NCI-H1436 (cell line): ENCODE results near the gene NCAPG2.
"Not testable (repeated sequence)": the region's sequence is repeated elsewhere in the genome, so short reads cannot be mapped to it uniquely, and the experiment has no call there.

Experiments
- DNase-seq: peaks from one replicate; lab custom pipeline; 2025; lab: John Stamatoyannopoulos, UW

Gene NCAPG2

DNA sequence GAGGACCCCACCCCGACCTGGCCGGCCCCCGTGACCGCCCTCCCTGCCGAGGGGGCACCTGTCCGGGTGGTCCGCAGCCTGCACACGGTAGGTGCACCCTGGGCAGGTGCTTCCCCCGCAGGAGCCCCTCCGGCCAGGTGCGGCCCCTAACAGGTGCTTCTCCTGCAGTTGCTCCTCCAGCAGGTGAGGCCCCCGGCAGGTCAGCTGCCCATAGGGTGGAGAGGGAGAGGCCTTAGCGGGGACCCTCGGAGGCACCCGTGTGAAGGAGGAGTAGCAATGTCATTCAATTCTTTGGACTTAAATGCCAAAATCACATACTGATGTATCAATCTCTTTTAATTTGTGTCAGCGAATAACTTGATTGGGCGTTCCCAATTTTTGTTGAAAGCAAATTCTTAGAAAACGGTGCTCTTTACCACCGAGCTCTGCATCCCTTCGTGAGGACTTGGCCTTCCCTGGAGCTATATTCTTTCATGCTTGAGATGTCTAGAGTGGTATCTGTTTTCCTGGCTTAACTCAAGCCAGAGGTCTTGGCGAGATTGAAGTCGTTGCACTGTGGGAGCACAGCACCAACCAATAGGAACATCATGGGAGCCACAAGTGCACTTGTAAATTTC is 738 bp upstream of the NCAPG2 start:
- DNase-seq = no peak

DNA sequence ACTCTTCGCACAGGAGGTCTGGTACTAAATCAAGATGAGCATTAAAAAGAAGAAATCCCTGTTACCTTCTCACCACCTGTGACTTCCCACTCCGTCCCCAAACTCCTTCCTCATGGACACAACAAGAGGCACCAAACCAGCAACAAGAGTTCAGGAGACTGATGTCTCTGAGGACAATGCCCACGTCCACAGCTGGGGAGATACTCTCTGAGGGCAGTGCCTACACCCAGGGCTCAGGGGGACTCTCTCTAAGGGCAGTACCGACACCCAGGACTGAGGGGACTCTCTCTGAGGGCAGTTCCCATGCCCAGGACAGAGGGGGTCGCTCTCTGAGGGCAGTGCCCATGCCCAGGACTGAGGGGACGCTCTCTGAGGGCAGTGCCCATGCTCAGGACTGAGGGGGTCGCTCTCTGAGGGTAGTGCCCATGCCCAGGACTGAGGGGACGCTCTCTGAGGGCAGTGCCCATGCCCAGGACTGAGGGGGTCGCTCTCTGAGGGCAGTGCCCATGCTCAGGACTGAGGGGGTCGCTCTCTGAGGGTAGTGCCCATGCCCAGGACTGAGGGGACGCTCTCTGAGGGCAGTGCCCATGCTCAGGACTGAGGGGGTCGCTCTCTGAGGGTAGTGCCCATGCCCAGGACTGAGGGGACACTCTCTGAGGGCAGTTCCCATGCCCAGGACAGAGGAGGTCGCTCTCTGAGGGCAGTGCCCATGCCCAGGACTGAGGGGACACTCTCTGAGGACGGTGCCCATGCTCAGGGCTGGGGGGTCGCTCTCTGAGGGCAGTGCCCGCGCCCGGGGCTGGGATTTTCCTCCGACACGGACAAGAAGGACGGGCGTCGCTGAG is 703 bp downstream of the NCAPG2 start:
- DNase-seq = peak; percentile 3

DNA sequence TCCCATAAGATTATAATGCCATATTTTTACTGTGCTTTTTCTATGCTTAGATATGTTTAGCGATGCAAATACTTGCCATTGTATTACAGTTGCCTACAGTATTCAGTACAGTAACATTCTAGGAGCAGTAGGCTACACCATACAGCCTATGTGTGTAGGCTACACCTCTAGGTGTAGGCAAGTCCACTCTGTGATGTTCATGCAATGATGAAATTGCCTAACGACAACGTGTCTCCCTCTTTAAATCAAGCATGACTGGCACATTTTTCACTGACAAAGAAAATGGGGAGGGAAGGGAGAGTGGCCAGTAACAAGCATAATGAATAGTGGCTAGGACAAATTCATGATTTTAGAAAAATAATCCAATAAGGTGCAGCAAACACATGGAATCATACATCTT is 1.7 kb downstream of the NCAPG2 start:
- DNase-seq = no peak

DNA sequence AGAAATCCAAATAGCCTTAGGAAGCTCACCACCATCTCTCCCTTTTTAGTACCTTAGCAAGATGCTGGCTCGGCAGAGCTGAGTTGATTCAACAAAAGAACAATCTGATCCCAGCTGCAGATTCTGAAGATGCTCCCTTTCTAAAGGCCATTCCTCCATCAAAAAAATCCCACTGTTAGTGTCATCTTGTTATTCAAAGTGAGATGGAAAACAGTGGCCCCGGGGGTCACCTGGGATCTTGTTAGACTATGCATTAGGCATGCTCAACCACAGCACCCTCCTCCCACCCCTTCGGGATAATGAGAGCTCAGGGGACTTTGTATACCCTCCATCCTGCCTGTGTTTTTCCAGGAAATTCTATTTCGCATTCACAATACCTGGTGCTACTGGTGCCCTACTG is 2.4 kb downstream of the NCAPG2 start:
- DNase-seq = no peak

DNA sequence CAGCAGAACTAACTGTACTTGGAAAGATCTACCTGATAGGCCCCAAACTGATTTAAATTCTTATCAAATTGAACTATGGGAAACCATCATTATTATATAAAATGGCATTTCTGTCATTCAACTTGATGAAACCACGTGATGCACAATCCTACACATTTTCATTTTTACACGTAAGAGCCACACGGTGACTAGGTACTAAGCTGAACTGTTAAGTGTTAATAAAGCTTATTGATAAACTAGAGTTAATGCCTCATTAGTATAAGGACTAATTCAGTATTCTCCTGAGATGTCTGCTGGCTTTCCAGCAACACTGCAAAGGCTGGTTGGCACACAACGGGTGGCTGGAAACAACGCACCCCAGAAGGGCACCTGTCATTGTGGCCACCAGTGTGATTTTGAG is 4.6 kb downstream of the NCAPG2 start:
- DNase-seq = no peak

DNA sequence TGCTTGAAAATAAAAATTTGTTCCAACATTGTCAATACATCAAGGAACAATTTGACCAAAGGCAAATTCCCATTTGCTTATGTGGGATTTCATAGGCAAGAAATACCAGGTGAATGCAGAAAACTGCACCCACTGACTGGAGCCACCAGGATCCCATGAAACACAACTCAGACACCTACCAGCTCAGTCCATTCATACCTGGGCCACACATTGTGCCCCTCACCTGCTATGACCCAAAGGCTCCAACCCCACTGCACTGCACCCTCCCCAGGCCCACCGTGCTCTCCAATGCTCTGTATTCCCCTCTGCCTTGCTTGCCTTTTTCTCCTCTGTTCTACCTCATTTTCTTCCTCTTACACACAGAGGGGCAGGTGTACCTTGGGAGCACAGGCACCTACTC is 5.3 kb downstream of the NCAPG2 start:
- no peak for DNase-seq

DNA sequence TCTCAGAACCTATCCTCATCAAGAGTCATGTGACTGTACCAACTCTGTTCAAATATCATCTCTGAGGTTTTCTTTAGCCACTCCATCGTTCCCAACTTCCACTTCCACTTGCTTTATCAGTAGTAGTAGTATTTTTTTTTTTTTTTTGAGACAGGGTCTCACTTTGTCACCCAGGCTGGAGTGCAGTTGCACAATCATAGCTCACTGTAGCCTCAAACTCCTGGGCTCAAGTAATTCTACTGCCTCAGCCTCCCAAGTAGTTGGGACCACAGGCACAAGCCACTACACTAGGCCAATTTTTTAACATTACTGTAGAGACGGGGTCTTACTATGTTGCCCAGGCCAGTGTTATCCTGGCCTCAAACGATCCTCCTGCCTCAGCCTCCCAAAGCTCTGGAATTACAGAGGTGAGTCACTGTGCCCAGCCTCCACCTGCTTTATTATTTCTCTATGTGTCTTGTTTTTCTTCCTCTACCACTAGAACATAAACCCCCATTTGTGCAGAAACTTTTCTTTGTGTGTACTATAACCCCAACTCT is 5.9 kb downstream of the NCAPG2 start:
- no peak for DNase-seq

DNA sequence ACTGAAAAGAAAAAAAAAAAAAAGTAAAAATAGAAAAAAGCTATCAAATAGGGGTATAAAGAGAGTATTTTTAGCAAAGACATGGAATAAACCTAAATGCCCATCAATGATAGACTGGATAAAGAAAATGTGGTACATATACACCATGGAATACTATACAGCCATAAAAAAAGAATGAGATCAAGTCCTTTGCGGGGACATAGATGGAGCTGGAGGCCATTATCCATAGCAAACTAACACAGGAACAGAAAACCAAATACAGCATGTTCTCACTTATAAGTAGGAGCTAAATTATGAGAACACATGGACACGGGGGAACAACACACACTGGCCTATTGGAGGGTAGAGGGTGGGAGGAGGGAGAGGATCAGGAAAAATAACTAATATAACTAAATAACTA is 7.0 kb downstream of the NCAPG2 start:
- not testable (repeated sequence) for DNase-seq

DNA sequence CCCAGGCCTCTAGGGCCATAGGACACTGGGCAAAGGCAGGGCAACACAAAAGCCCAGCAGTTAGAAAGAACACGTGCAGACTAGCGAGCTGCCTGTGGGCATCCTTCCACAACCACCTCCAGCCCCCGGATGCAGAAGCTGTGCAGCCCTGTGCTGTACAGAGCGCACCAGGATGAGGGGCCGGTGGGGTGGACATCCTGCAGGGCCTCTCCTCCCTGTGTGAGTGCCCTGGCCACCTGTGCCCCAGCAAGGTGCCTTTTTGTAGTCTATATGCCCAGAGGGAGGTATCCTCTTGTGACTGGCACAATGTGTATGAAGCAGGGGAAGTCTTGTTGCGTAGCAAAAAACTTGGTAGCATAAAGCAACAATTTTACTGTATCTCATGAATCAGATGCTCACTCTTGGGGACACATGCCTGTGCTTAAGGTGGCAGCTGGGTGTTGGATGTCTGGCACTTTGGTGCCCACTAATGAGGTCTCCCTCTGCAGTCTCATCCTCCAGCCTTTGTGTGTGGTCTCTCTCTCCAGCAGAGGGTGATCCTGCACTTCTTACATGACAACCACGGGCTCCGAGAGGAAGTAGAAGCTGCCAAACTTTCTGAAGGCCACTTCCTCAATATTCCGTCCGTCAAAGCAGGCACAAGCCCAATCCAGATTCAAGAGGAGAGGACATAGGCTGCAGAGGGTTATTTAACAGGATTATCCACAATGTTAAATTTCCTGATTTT is 8.7 kb downstream of the NCAPG2 start:
- peak; percentile 6 for DNase-seq

DNA sequence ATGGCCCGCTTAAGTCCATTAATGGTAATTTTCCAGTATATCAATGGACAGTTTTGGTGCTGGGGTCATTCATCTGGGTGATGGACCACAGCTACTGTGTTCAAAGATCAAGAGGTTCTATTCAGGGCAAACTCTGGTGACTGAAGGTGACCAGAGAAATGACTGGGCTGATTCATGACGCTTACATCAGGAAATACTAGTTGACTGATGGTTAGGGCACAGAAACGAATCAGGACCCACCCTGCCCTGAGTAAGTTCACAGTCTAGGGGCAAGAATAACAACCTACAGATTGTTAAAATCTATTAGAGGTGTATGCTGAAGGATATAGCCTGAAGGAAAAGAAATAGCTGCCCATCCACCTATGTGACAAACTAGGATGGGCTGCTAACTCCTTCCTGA is 9.5 kb downstream of the NCAPG2 start:
- no peak for DNase-seq

DNA sequence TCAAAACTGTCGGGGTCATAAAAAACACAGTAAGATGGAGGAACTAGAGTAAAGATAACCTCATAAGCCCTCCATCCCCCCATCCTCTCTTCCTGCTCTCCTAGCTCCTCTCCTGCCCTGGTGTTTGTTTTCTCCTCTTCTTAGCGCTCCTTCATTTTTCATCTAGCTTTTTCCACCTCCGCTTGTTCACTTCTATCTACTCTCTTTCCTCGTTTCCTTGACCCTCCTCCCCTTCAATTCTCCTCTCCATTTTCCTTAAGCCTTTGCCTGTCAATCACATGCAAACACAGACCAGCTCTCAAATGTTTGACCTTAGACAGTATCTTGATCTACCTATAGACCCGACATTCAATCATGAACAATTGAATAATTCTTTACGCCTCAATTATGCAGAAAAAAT is 10.0 kb downstream of the NCAPG2 start:
- no peak for DNase-seq

DNA sequence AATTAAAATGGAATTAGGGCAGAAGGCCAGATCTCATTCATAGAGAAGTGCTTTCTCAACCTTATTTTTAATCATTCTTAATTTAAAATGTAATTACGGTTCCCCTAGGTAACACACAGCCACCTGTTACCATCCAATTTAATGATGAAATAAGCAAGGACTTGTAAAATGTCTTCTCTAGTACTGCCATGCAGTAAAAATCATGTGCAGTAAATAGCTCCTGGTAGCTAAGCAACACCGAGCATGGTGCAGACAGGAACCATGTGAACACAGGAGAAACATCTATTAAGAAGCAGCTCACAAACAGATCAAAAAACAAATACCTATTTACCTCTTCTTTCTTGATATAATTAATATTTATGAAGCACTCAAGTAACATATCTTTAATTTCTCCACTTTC is 15.1 kb downstream of the NCAPG2 start:
- peak; percentile 51 for DNase-seq

DNA sequence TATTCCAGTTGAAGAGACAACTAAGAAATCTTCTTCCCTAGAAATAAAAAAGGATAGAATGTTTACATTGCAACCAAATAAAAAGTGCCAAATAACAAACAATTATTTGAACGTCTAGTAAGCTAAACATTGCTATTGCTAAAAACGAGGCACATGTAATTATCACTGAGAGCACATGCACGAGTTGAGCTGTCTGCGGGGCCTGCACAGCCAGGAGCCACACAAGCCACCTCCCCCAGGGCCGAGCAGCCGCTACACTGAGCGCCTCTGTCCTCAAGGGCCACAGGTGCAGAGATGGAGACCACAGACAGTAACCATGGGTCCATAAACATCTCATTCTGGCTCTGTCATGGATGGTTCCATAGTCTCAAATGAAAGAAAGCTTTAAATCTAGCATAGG is 17.2 kb downstream of the NCAPG2 start:
- DNase-seq = no peak

DNA sequence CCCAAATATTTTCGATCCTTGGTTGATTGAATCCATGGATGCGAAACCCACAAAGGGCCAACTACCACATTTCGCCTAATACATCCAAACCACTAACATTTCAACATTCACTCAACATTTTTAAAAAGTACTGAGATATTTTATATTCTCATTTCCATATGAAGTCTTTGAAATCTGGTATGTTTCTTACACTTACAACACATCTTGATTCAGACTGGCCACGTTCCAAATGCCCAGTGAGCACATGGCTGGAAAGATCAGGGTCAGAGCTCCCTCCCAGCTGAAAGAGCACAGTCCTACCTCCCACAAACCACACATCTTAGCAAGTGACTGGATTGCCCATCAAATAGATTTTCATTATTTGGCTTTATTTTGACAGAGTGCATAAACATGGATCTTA is 18.9 kb downstream of the NCAPG2 start:
- no peak for DNase-seq

DNA sequence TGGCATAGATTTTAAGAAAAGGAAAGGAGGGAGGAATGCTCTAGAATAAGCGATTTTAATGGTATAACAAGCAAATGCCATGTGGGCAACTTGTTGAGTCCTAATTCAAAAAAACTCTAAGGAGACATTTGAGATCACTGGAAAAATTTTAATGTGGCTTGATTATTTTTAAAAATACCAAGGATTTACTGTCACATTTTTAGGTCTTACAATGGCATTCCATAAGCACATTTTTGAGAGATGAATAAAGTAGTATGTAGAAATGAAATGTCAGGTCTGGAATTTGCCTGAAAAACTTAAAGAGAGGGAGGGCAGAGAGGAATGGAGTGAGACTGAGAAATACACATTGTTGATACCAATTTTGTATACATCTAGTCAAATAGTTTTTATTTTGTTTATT is 20.3 kb downstream of the NCAPG2 start:
- no peak for DNase-seq

DNA sequence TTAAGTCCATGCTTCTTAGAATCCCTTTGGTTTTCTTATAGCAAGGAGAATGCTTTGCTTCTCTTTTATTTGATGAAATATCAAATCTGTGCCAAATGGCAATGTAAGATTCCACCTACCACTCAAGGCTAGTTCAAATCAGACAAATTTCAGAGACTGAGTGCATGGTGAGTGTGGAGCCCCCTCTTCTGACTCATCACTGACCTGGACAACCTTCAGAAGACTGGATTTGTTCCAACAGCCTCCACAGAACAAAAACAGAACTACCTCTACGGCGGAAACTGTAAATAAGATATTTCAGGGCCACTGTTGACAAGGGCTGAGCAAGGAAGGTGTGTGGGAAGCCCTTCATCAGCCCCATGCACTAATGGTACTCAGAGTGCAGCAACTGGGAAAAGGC is 21.1 kb downstream of the NCAPG2 start:
- no peak for DNase-seq

DNA sequence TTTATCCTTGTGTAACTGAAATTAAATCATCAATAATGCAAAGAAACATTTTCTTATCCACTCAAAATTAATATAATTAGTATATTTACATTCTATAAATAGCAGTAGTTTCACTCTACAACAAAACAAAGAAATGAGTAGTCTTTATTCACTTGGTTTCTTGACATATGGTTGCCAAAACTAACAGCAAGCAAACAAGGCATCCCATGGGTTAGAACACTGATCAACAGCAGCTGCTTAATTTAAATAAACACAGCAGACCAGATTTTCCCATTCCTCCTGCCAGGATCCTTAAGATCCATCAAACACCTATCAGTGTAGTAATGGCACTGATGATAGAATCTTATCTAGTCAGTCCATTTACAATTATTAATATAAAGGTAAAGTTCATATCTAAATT is 22.1 kb downstream of the NCAPG2 start:
- DNase-seq = no peak

DNA sequence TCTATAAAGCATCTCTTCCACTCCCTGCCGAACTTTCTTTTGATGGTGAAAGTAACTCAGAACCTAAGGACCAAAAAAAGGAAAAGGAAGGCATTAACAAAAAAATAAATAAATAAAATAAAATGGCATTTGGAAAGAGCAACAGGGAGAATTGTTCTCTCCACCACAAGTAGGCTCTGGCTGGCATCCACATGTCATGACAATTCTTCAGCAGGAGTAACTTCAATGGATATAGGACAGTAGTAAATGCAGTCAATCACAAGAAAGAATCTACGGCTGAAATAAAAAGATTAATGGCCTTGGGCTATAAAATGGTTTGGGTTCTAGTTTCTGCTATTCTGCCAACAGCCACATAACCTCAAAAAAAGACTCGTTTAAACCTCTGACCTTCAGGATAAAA is 23.9 kb downstream of the NCAPG2 start:
- no peak for DNase-seq

DNA sequence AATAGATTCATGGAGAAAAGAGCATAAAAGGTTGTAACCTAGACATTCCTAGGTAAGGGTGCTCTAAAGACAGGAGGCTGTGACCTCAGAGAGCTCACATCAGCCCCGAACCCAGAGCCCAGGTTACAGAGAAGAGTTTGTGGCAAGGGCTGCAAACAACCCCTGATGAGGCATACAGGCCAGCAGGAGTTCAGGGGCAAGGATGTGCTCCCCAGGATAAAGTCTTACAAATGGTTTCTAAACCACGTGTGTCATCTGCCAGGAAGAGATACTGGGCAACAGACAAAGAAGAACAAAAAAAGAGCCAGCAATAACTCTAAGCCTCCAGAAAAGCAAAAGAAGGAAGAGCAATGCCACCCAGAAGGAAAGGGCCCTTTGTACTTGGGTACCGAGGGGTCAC is 27.7 kb downstream of the NCAPG2 start:
- DNase-seq = no peak

DNA sequence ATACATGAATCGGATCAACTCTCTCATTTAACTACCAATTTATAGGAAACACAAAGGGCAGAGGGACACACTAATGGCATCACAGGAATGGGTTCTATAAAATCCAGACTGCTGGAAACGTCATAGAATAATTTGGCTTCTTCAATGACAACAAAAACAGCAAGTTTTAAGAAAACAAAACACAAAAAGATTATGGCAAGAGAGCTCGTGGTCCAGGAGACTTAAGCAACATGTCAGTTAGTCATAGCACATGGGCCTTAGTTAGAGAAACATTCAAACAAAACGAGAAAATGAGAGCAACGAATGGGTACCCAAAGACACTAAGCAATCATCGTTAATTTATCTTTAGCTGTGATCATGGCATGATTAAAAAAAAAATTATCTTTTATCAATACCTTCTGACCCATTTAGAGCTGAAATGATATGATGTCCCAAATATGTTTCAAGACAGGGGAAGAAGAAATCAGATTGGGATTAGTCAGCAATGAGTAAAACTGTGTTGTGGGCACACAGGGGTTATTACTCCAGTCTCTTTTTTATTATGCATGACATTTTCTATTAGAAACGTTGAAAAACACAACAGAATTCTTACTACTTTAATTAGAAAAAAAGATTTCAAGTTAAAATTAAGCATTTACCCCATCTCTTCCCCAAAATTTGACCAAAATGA is 28.3 kb downstream of the NCAPG2 start:
- no peak for DNase-seq

DNA sequence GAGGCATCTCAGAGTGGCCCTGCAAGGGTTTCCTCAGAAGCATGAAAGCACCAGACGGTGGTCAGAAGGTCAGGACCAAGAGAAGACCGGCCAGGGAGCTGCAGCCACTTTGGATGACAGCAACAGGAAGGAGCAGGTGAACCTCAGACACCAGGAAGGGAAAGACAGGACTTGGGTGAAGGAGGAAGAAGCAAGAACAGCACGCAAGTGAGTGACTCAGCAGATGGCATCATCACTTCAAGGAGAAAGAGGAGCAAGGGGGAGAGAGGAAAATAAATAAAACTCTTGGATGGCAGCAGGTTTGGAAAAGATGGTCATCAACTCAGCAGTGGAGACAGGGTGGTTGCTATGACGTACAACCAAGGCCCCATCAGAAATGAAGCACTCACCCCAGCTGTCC is 31.6 kb downstream of the NCAPG2 start:
- no peak for DNase-seq

DNA sequence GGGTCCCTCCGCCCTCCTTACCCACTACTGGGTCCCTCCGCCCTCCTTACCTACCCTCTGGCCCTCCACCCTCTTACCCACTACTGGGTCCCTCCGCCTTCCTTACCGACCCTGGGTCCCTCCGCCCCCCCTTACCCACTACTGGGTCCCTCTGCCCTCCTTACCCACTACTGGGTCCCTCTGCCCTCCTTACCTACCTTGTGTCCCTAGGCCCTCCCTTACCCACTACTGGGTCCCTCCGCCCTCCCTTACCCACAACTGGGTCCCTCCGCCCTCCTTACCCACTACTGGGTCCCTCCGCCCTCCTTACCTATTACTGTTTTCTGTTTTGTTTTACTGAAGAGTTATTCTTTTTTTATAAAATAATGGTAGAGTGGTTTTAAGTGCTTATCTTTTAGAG is 36.5 kb downstream of the NCAPG2 start:
- not testable (repeated sequence) for DNase-seq
